Mononuclear cell (primary cell): Measurements from ENCODE around the gene NFYB. TPM values are rescaled to one million over a fixed set of nuclear protein-coding genes. Genes with fewer than 3 reads are reported as not detected.
A peak's percentile ranks its signal among the peaks of the same experiment; 100 is the strongest.
"Not testable (repeated sequence)": the region's sequence is repeated elsewhere in the genome, so short reads cannot be mapped to it uniquely, and the experiment has no call there.

Experiments used
- H3K27me3 ChIP-seq: 2 replicates; pipeline ENCODE4 v1.6.0; 2011; ENCODE audit warnings: low read length, control low read depth; ENCODE audit not compliant: insufficient read depth
- H3K4me1 ChIP-seq: 2 replicates; pipeline ENCODE4 v1.5.1; 2011; ENCODE audit warnings: mild to moderate bottlenecking, low read length, control low read depth; ENCODE audit not compliant: insufficient read depth
- H3K4me3 ChIP-seq: 2 replicates; pipeline ENCODE4 v1.5.1; 2011; ENCODE audit warnings: mild to moderate bottlenecking, low read length, moderate library complexity
- H3K9me3 ChIP-seq: 2 replicates; pipeline ENCODE4 v1.5.1; 2011; ENCODE audit warnings: low read depth, mild to moderate bottlenecking, control low read depth, low read length
- total RNA-seq: library from RNA; depleted of rRNA; stranded (reverse); fragments of >200 nt; gene quantifications from one replicate; pipeline ENCODE4 v1.2.3, GENCODE V29; 2012

The NFYB gene
- total RNA-seq, 1 donor: 14.1 TPM

DNA sequence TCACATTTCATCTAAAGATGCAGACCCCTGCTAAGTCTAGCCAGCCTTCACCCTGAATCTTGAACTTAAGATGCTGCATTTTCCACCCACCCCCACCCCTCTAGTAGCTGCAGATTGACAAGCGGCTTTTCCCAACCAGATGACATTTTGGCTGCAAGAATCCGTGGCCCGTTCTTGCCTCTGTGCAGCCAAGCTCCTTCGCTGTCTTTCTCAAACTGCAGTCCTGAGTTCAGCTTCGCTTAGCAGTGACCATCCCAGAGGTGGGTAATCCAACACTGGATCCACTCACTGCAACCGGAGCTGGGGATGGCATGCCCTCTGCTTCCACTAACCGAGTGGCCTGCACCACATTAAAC, 765 bp upstream of the NFYB start:
- Histone ChIP-seq H3K4me3 (peak overlapping the region; percentile 25), H3K9me3 (no peaks in the 10 kb centered on the region), H3K27me3 (peaks cover 2% of the 10 kb centered on the region), H3K4me1 (peaks cover 20% of the 10 kb centered on the region)

DNA sequence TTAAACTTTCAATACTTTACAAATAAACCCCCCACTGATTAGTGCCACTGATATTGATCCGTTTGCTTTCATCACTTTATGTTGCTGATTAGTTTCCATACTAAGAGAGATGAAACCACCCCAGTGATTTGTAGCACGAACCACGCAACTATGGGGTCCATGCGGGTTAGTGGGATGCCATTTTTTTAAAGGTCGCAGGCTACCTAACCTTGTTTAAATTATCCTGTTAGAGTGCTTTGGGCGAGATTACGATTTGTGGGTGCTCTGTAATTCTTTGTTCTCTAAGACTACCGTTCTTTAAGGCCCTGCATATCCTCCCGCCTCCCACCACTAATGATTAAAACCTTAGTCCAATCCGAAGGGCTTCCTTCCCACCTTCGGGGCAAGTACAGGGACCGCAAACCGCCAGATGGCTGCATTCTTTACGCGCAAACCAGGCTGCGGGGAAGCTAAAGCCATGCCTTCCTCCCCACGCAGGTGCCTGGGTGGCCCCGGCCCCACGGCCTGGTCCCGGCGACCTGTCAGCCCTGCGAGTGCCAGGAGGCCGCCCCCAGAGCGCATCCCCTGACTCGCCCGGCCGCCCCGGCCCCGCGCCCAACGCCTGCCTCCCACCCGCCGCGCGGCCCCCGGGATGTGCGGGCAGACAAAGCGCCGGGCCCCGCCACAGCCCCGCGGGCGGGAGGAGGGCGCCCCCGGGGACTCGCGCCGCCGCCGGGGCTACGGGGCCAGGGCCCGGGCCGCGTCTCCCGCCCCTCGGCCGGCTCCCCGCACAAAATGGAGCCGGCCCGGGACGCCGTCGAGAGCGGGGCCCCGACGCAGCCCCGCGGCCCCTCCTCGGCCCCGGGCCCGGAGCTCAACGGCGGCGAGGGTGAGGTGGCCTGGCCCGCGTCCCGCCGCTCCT, 759 bp downstream of the NFYB start:
- Histone ChIP-seq H3K4me3 (peak overlapping the region; percentile 67), H3K9me3 (no peaks in the 10 kb centered on the region), H3K27me3 (no peaks in the 10 kb centered on the region), H3K4me1 (peaks cover 25% of the 10 kb centered on the region)

DNA sequence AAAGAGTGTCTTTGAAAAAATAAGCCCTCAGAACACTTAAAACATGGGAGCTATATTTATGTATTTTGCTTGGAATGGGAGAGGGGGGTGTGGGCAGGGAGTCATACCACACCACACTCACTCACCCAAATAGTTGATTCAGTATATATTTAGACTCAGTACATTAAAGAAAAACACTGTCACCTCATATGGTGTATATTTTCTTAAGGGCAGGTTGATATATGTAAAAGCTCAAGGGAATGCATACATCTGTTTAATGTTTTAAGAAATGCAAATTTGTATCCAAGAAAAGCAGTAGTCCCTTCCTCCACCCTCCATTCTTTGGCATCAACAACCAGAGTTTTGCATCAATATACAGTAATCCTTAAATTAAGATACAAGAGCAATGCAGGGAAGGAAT, 1.4 kb downstream of the NFYB start:
- Histone ChIP-seq H3K9me3 (no peaks in the 10 kb centered on the region), H3K4me1 (peaks cover 25% of the 10 kb centered on the region), H3K27me3 (no peaks in the 10 kb centered on the region), H3K4me3 (no peak overlapping the region)

DNA sequence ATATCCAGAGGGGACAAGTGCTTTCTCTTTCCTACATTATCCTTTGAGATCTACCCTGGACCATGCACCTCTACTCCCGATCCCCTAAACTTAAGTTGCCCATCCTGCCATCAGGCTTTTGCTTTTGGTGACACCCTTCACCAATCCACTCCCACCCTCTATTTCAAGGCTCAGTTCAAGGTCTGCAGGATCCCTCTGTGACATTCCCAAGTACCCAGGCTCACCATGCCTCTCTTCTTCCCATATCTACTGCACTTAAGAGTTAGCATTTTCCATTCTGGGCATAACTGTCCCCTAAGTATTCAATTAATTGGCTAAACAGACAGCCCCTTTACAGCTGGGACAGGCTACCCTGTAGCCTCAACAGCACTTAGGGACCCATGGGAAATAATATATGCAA, 3.1 kb downstream of the NFYB start:
- Histone ChIP-seq H3K4me3 (no peak overlapping the region), H3K27me3 (no peaks in the 10 kb centered on the region), H3K4me1 (peaks cover 25% of the 10 kb centered on the region), H3K9me3 (no peaks in the 10 kb centered on the region)

DNA sequence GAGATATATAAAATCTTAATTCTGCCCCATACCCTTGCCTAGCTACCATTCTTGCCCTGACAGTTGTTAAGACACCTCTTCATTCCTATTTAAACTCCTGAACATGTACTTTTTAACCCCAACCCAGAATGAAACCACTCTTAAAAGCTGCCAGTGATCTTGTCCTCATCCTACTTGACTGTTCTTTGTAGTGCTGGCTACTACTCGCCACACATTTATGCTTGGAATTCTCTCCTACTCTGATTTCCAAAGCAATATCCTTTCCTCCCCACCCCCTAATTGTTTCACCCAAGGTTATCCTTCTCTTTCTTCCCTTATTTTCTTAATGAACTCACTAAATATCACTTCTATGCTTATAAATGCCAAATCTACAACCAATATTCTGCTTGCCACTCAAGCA, 4.1 kb downstream of the NFYB start:
- peaks cover 24% of the 10 kb centered on the region for H3K4me1 ChIP-seq
- H3K4me3 ChIP-seq: no peak overlapping the region

DNA sequence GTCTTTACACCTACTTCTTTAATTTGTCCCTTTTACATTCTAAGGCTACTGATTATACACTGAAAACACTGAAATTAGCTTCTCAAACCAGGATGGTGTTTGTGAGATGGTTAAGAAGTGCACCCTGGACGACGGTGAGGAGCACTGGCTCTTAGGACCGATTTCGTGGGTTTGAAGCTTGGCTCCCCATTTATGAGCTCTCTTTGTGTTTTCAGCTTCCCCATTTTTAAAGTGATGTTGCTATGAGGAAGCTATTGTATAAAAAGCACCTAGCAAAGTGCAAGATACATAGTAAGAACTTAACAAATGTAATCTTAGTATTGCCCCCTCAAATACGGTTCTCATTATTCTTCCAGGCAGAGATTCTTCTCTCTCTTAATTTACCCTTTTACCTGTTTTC, 4.7 kb downstream of the NFYB start:
- Histone ChIP-seq H3K9me3 (no peaks in the 10 kb centered on the region), H3K27me3 (no peaks in the 10 kb centered on the region), H3K4me1 (peaks cover 19% of the 10 kb centered on the region), H3K4me3 (no peak overlapping the region)

More for the DNA sequence above, 4.1 kb downstream of the NFYB start:
- Histone ChIP-seq H3K9me3 (no peaks in the 10 kb centered on the region), H3K27me3 (no peaks in the 10 kb centered on the region)

DNA sequence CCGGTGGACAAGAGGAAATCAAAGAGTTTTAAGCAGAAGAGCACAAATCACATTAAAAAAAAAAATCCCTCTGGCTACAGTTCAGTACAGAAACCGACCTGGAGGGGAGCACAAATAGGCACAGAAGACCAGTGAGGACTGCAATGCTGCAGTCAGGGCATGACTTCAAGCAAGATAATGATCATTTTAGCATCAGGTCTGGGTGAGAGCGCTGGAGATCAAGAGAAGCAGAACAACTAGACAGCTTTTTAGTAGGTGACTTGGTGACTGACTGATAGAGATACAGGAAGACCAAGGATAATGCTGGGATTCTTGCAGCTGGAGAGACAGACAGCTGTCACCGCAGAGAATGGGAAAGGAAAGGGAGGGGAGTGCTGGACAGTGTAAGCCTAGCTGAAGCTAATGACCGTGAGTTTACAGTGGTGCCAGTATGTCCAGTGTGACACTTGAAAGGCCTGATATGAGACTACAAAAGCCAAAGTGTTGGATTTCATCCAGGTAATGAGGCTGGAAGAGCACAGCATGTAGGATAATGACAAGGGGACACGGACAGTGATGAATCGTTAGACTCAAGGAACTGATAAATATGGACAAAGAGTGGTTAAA, 5.6 kb downstream of the NFYB start:
- Histone ChIP-seq H3K27me3 (no peaks in the 10 kb centered on the region), H3K4me3 (no peak overlapping the region), H3K4me1 (peaks cover 19% of the 10 kb centered on the region), H3K9me3 (no peaks in the 10 kb centered on the region)

DNA sequence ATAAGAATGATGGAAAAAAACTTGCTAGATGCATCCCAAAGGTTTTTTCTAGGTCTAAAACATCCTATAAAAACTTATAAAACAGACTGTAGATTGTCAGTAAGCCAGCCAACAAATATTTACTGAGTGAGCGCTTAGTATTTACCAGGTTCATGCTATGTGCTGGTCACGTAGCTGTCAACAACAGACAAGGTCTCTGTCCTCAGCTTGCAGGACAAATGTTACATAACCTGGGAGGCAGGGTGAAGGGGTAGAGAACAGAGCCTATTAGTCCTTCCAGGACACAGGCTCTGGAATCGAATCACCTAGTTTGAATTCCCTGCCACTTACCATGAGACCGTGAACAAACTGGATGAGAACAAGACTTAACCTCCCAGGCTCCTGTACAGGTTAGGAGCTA, 6.4 kb downstream of the NFYB start:
- H3K27me3 ChIP-seq: no peaks in the 10 kb centered on the region
- no peaks in the 10 kb centered on the region for H3K9me3 ChIP-seq
- H3K4me1 ChIP-seq: peaks cover 12% of the 10 kb centered on the region
- no peak overlapping the region for H3K4me3 ChIP-seq

DNA sequence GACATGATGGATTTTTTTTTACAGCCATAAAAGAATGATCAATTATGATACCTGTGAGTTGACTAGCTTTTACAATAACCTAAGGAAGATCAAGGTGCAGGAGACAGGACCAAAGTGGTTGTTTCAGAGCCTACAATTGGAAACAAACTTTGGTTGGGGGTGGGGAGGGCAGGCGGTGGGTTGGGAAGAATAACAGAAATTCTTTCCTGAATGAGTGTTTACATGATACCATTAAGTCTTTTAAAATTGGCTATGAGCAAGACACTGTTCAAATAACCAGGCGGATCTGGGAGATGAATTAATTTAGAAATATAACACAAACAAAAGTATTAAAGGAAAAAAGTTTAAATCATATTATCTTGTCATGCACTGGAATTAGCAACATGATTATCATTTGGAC, 7.2 kb downstream of the NFYB start:
- Histone ChIP-seq H3K27me3 (no peaks in the 10 kb centered on the region), H3K9me3 (no peaks in the 10 kb centered on the region), H3K4me3 (no peak overlapping the region), H3K4me1 (peaks cover 5% of the 10 kb centered on the region)

DNA sequence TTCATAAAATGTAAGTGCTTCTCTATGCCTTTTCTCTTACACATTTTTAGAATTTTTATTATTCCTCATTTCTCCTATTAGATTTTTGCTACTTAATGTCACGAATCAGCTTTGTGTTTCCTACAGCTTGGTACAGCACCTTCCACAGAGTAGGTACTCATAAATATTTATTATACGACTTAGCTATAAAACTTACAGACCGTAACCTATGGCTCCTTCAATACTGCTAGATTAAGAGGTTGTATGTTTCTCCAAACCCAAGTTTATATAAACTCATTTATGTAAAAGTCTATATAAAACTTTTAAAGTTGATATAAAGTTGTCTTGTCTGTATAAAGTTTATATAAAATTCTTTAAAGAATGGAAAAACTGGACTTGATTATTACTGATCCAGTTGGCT, 11.5 kb downstream of the NFYB start:
- Histone ChIP-seq H3K4me3 (no peak overlapping the region), H3K4me1 (no peaks in the 10 kb centered on the region), H3K27me3 (no peaks in the 10 kb centered on the region)

DNA sequence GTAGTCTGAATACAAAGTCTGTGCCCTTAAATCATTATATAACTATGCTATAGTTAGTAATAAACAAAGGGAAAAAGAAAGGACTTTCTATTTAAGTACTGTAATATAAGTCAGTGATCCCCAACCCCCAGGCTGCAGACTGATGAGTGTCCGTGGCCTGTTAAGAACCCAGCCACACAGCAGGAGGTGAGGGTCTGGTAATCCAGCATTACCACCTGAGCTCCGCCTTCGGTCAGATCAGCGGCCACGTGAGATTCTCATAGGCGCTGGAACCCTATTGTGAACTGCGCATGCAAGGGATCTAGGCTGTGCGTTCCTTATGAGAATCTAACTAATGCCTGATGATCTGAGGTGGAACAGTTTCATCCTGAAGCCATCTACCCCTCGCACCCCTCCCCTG, 15.7 kb downstream of the NFYB start:
- H3K4me3 ChIP-seq: no peak overlapping the region
- no peaks in the 10 kb centered on the region for H3K9me3 ChIP-seq
- H3K4me1 ChIP-seq: no peaks in the 10 kb centered on the region
- no peaks in the 10 kb centered on the region for H3K27me3 ChIP-seq

More for the DNA sequence above, 11.5 kb downstream of the NFYB start:
- no peaks in the 10 kb centered on the region for H3K9me3 ChIP-seq

DNA sequence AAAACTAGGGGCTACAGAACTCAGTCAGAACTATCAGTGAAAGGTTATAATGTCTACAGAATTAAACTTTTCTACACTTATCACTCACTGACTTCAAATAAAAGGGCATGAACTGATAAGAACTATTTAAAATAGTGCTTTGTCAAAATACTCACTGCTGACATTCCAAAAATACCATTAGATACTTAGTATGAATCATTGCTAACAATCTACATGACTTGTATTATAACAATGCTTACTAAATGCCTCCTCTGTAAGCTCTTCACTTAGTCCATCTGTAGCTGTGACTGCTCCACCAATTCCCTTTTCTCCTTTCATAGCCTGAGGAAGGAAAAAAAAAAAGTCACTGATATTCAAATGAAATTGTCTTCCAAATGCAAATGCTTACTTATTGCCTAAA, 17.0 kb downstream of the NFYB start:
- no peaks in the 10 kb centered on the region for H3K9me3 ChIP-seq
- H3K27me3 ChIP-seq: no peaks in the 10 kb centered on the region
- H3K4me3 ChIP-seq: no peak overlapping the region
- no peaks in the 10 kb centered on the region for H3K4me1 ChIP-seq

DNA sequence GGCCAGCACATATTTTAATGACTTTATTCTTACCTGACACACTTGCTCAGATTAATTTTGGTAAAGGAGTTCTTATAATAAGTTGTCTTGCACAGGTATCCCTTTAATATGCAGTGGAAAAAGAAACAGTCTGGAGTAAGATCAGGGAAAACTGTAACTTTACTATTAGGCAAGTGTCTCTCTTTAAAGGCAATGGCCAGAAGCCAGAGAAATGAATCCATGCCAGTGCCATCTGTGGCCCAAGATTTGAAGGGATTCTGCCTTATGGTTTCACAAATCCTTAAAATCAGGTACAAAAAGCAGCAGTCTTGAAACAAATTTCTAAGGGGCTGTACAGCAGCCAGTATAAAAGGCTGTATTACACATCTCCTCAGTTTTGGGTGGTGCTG, 22.4 kb downstream of the NFYB start:
- H3K4me3 ChIP-seq: no peak overlapping the region
- no peaks in the 10 kb centered on the region for H3K27me3 ChIP-seq
- H3K9me3 ChIP-seq: no peaks in the 10 kb centered on the region
- no peaks in the 10 kb centered on the region for H3K4me1 ChIP-seq

DNA sequence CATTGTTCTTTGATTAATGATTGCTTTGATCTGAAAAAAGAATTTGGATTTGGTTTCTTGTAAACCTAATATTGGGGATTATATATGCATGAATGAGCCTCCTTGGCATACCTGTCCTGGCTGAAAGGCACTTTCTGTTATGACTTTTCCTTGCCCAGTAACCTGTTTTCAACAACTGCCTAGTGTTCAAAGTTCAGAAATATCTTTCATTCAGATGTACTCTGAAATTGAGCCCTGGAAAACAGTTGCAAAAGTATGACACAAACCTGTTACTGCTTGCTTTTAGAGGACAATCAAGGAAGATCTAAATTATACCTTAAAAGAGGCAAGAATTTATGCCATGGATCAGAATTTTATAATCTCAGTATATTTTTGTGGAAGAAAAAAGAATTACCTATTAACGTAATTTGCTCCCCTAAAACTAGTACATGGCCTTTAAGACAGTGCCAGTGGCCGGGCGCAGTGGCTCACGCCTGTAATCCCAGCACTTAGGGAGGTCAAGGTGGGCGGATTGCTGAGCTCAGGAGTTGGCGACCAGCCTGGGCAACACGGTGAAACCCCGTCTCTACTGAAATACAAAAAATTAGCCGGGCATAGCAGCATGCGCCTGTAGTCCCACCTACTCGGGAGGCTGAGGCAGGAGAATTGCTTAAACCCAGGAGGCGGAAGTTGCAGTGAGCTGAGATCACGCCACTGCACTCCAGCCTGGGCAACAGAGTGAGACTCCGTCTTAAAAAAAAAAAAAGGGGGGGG, 23.0 kb downstream of the NFYB start:
- H3K4me1 ChIP-seq, H3K27me3 ChIP-seq, H3K4me3 ChIP-seq, H3K9me3 ChIP-seq: not testable (repeated sequence)

DNA sequence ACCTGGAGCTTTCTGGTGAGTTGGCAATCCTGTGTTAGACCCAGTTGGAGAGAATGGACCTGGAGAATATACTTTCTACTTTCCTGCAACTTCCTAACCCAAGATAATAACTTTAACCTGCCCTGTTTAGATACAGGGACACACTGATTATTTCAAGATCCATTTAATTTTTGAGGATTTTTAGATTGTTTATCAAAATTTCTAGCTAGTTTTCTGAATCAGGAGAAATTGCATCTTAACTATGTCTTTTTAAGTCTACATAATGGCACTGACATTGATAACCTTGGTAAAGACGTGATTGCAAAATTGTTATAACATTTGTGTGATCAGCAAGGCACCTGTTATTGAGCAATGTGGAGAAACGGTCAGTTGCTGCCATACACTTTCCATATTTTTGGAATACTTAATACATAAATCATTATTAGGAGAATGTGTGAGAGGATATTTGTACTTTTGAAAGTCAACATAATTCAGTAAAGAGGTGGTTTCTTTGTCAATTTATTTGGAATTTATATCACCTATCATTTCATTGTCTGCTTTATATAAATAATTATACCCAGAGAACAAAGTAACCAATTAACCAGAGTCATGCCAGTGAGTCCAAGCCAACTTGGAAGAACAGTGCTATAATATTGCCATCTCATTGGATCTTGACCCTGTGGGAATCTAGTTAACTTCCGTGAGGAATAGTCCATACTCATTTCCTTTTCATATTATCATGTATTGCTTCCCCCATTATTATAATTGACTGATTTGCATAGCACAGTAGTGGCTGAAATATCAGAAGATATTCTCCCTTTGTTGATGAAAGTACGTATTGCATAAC, 28.4 kb downstream of the NFYB start:
- H3K27me3 ChIP-seq: no peaks in the 10 kb centered on the region
- H3K4me1 ChIP-seq: peaks cover 6% of the 10 kb centered on the region
- no peaks in the 10 kb centered on the region for H3K9me3 ChIP-seq
- no peak overlapping the region for H3K4me3 ChIP-seq
